ENCODE data around the gene ZNF280D.
"Not testable (repeated sequence)": the region's sequence is repeated elsewhere in the genome, so short reads cannot be mapped to it uniquely, and the experiment has no call there.

ZNF280D gene

DNA sequence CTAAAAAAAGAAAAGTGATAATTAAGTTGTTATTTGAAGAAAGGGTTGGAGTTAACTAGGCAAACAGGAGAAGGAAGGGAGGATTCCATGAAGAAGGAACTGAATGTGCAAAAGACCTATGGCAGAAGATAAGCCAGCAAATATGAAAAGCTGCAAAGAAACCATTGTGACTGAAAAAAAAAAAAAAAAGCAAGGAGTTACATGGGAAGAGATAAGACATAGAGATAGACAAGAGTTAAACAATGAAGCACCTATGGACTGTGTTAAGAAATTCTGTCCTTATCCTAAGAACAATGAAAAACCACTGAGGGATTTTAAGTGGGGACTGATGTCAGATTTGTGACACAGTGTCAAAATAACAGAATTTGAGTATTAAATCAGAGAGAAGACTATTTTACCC, 17.0 kb downstream of the ZNF280D start:
- Mint-ChIP-seq H3K9me3 (peaks cover 10% of the 10 kb centered on the region), H3K4me3 (no peak overlapping the region), H3K4me1 (ENCODE audit: low read depth) (peaks cover 15% of the 10 kb centered on the region), H3K27me3 (ENCODE audit: low read depth) (no peaks in the 10 kb centered on the region), H3K36me3 (ENCODE audit: low read depth) (peaks cover 5% of the 10 kb centered on the region), H3K27ac (no peak overlapping the region)

DNA sequence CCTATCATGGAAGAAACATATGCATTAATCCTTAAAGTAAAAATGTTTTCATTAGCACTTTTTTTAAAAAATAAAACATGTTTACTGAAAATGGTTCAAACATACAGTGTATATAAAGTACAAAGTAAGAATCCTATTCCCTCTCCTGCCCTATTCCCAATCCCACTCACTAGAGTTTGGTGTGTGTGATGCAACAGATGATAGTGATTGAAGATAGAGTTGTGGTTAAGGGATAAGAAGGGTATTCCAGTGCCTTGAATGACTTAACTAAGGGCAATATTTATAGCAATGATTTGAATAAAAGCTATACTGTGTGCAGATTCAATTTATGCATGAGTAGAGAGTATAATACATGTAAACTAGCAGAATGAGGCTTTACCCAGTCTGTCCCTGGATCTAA, 18.1 kb downstream of the ZNF280D start:
- H3K27ac Mint-ChIP-seq: no peak overlapping the region
- H3K4me1 Mint-ChIP-seq (ENCODE audit: low read depth): peaks cover 12% of the 10 kb centered on the region
- H3K9me3 Mint-ChIP-seq: peaks cover 7% of the 10 kb centered on the region
- H3K27me3 Mint-ChIP-seq (ENCODE audit: low read depth): no peaks in the 10 kb centered on the region
- H3K36me3 Mint-ChIP-seq (ENCODE audit: low read depth): peaks cover 1% of the 10 kb centered on the region
- no peak overlapping the region for H3K4me3 Mint-ChIP-seq

DNA sequence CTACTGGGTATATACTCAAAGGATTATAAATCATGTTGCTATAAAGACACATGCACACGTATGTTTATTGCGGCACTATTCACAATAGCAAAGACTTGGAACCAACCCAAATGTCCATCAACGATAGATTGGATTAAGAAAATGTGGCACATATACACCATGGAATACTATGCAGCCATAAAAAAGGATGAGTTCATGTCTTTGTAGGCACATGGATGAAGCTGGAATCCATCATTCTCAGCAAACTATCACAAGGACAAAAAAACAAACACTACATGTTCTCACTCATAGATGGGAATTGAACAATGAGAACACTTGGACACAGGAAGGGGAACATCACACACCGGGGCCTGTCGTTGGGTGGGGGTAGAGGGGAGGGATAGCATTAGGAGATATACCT, 23.8 kb downstream of the ZNF280D start:
- not testable (repeated sequence) for H3K27ac Mint-ChIP-seq; H3K4me1 Mint-ChIP-seq (ENCODE audit: low read depth); H3K27me3 Mint-ChIP-seq (ENCODE audit: low read depth); H3K9me3 Mint-ChIP-seq; H3K4me3 Mint-ChIP-seq; H3K36me3 Mint-ChIP-seq (ENCODE audit: low read depth)

DNA sequence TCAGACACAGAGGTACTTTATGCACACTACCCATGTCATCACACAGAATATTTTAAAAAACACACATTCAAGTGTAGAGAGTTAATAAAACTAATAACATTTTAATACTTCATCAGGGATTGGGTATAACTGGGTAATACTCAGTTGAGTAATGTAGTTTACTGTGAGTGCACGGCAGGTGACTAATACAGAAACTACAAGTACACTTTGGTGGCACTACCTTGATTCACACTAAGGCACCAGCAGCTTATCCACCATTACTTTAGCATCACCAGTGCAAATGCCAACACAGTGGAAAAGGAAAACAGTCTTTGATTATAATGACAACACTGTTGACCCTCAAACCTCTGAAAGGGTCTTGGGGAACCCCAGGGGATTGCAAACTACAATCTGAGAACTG, 33.6 kb downstream of the ZNF280D start:
- Mint-ChIP-seq H3K36me3 (ENCODE audit: low read depth) (peaks cover 33% of the 10 kb centered on the region), H3K27ac (no peak overlapping the region), H3K27me3 (ENCODE audit: low read depth) (no peaks in the 10 kb centered on the region), H3K9me3 (no peaks in the 10 kb centered on the region), H3K4me1 (ENCODE audit: low read depth) (peaks cover 2% of the 10 kb centered on the region), H3K4me3 (no peak overlapping the region)

DNA sequence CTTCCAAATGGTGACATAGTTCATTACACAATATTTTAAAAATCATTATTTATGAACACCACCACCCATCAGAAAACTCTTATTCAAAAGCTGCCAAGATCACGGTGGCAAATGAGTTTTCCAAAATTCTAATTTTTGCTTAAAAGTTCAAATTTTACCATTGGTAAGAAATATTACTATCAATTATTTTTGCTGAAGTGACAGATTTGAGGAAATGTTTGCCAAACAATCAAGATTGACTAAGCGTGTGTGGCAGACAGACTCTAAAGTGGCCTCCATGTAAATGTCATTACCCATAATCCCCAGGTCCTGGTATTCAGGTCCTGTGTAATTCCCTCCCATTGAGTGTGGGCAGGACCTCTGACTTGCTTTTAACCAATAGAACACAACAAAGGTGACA, 35.0 kb downstream of the ZNF280D start:
- no peaks in the 10 kb centered on the region for H3K9me3 Mint-ChIP-seq

DNA sequence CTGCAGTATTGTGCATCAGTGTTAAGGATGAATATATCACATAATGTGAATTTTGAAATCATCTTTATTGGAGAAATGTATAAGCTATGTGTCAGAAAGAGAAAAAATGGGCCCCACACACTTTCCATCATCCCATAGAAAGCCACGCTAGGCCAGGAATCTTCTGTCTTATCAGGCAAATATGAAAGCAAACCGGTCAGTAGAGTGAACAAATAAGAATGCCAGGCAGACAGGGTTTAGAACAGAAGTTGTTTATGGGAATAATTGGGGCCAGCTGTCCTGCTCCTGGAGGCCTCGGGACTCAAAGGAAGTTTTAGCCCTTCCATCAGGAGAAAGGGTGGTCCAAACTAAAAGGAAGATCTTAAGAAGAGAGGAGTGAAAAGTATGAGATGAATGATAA, 39.5 kb downstream of the ZNF280D start:
- no peak overlapping the region for H3K27ac Mint-ChIP-seq

More for the DNA sequence above, 35.0 kb downstream of the ZNF280D start:
- H3K36me3 Mint-ChIP-seq (ENCODE audit: low read depth): peaks cover 25% of the 10 kb centered on the region
- peaks cover 4% of the 10 kb centered on the region for H3K4me1 Mint-ChIP-seq (ENCODE audit: low read depth)
- no peak overlapping the region for H3K27ac Mint-ChIP-seq
- H3K27me3 Mint-ChIP-seq (ENCODE audit: low read depth): no peaks in the 10 kb centered on the region
- H3K4me3 Mint-ChIP-seq: no peak overlapping the region

DNA sequence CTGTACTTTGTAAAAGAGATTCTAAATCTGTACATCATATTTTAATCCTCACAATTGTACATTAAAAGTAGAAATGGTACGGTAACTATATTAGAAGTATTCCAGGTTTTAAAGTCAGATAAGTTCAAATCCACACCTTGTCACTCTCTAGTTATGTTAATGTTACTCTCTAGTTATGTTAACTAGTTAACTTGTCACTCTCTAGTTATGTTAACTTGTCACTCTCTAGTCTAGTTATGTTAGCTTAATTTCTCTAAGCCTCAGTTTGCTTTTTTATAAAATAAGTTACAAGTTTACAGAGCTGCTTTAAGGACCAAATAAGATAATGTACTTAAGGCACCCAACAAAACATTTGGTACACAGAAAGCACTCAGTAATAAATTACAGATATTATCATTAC, 42.6 kb downstream of the ZNF280D start:
- H3K4me1 Mint-ChIP-seq (ENCODE audit: low read depth): peaks cover 4% of the 10 kb centered on the region
- no peaks in the 10 kb centered on the region for H3K27me3 Mint-ChIP-seq (ENCODE audit: low read depth)
- no peak overlapping the region for H3K4me3 Mint-ChIP-seq
- H3K27ac Mint-ChIP-seq: no peak overlapping the region
- H3K36me3 Mint-ChIP-seq (ENCODE audit: low read depth): peaks cover 4% of the 10 kb centered on the region
- H3K9me3 Mint-ChIP-seq: no peaks in the 10 kb centered on the region

More for the DNA sequence above, 39.5 kb downstream of the ZNF280D start:
- Mint-ChIP-seq H3K36me3 (ENCODE audit: low read depth) (peaks cover 4% of the 10 kb centered on the region), H3K9me3 (no peaks in the 10 kb centered on the region), H3K4me3 (no peak overlapping the region), H3K4me1 (ENCODE audit: low read depth) (peaks cover 4% of the 10 kb centered on the region), H3K27me3 (ENCODE audit: low read depth) (no peaks in the 10 kb centered on the region)

DNA sequence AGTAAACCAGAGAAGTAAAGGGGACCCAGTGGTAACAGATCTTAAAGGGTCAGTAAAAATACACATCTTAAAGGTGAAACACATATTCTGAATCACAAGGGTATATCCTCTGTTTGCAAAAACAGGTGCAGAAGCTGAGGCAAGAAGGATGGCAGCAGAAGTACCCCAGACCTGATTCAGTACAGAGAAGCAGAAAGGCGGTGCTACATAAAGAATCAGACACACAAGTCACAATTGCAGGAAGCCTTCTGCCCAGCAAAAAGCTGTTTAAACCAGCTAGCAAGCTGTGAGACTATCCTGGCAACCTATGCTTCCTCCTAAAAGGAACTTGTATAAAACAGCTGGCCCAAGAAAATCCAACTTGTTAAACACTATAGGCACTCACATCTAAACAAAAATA, 49.4 kb downstream of the ZNF280D start:
- Mint-ChIP-seq H3K4me3 (no peak overlapping the region), H3K27ac (no peak overlapping the region), H3K36me3 (ENCODE audit: low read depth) (peaks cover 4% of the 10 kb centered on the region), H3K9me3 (no peaks in the 10 kb centered on the region), H3K27me3 (ENCODE audit: low read depth) (no peaks in the 10 kb centered on the region), H3K4me1 (ENCODE audit: low read depth) (no peaks in the 10 kb centered on the region)

DNA sequence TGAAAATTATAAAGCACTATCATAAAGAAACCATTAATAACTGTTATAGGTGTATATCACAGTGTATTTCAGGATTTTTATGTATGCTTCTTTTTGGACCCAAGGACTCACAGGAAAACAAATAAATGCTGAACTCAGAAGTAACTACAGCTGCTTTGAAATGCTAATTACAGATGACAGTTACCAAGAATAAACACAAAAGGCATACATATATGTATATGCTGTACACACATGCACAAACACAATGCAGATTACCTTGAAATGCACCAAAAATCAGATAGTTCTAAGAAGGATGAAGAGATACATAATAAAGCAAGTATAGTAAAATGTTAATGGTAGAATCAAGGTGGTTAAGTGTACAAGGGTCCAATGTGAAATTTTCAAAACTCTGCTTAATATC, 52.2 kb downstream of the ZNF280D start:
- H3K27ac Mint-ChIP-seq: no peak overlapping the region

DNA sequence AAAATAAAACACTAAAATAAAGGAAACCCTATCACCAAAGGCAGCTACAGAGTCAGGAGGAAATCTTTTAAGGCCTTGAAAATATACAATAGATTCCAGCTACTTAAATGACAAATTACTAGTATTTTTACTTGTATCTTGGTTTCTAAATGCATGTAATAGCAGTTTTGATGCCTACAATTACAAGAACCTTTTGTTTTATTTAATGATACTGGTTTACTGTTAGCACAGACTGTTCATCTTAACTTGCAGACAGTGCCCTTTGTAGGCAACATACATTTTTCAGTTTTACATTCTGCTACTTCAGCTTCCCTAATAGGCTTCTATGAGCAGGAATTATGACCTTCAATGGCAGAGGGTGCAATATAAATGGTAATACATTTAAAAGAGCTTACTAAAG, 54.1 kb downstream of the ZNF280D start:
- no peak overlapping the region for H3K4me3 Mint-ChIP-seq
- H3K36me3 Mint-ChIP-seq (ENCODE audit: low read depth): peaks cover 22% of the 10 kb centered on the region
- H3K27ac Mint-ChIP-seq: no peak overlapping the region
- no peaks in the 10 kb centered on the region for H3K9me3 Mint-ChIP-seq
- no peaks in the 10 kb centered on the region for H3K4me1 Mint-ChIP-seq (ENCODE audit: low read depth)
- H3K27me3 Mint-ChIP-seq (ENCODE audit: low read depth): no peaks in the 10 kb centered on the region

More for the DNA sequence above, 52.2 kb downstream of the ZNF280D start:
- H3K27me3 Mint-ChIP-seq (ENCODE audit: low read depth): no peaks in the 10 kb centered on the region
- H3K4me1 Mint-ChIP-seq (ENCODE audit: low read depth): no peaks in the 10 kb centered on the region
- peaks cover 11% of the 10 kb centered on the region for H3K36me3 Mint-ChIP-seq (ENCODE audit: low read depth)
- no peak overlapping the region for H3K4me3 Mint-ChIP-seq
- no peaks in the 10 kb centered on the region for H3K9me3 Mint-ChIP-seq

DNA sequence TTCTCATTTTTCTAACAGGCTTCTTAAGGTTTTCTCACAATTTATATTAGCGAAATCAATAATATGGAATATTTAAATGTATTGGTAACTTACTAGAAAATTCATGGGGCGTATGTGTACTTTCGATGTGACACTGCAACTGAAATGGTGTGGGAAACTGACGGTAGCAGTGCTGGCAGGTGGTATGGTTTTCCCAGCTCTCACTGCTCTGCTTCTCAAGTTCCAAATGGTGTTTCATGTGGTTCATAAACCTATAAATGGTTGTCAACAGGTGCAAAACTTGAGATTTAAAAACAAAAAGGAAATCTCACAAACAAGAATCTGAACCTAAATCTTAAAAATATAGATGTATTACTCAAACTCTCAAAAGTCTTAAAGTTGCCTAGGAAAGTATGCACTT, 54.7 kb downstream of the ZNF280D start:
- no peaks in the 10 kb centered on the region for H3K4me1 Mint-ChIP-seq (ENCODE audit: low read depth)
- no peaks in the 10 kb centered on the region for H3K9me3 Mint-ChIP-seq
- H3K27me3 Mint-ChIP-seq (ENCODE audit: low read depth): no peaks in the 10 kb centered on the region
- H3K27ac Mint-ChIP-seq: no peak overlapping the region
- H3K36me3 Mint-ChIP-seq (ENCODE audit: low read depth): peaks cover 22% of the 10 kb centered on the region
- no peak overlapping the region for H3K4me3 Mint-ChIP-seq

DNA sequence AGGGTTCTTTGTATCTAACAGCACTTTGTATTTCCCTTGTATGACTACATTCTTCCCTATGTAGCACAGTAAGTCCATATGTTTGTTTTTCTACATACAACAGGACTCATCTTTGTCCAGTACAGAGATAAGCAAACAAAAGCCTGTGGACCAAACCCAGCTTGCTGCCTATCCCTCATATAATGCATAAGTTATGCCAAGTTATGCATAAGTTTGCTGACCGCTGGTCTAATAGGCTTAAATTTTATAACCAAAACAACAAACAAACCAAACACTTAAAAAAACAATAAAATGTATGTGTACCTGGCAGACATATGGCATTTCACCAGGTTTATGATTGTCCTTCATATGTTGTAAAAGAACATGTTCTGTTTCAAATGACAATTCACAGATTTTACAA, 56.0 kb downstream of the ZNF280D start:
- no peaks in the 10 kb centered on the region for H3K4me1 Mint-ChIP-seq (ENCODE audit: low read depth)
- no peaks in the 10 kb centered on the region for H3K9me3 Mint-ChIP-seq
- H3K27ac Mint-ChIP-seq: no peak overlapping the region
- H3K36me3 Mint-ChIP-seq (ENCODE audit: low read depth): peaks cover 26% of the 10 kb centered on the region
- no peak overlapping the region for H3K4me3 Mint-ChIP-seq
- H3K27me3 Mint-ChIP-seq (ENCODE audit: low read depth): no peaks in the 10 kb centered on the region

DNA sequence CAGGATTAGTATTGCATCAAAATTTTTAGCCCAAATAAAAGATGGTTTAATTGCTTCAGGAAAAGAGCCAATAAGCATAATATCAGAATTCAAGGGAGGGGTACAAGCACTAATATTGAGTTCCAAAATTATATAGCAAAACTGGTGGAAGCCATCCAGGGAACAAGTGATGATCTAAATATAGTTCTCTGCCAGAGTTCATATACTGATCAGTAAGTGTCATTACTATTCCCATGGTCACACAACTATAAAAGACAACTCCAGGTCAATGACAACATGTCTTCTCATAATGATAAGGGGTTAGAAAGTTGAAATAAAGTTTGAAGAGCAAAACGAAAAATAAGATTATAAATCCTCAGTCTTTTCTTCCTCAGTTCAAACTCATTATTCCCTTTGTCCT, 57.4 kb downstream of the ZNF280D start:
- no peak overlapping the region for H3K4me3 Mint-ChIP-seq
- H3K27ac Mint-ChIP-seq: no peak overlapping the region
- no peaks in the 10 kb centered on the region for H3K9me3 Mint-ChIP-seq
- no peaks in the 10 kb centered on the region for H3K4me1 Mint-ChIP-seq (ENCODE audit: low read depth)
- H3K27me3 Mint-ChIP-seq (ENCODE audit: low read depth): no peaks in the 10 kb centered on the region
- peaks cover 31% of the 10 kb centered on the region for H3K36me3 Mint-ChIP-seq (ENCODE audit: low read depth)

DNA sequence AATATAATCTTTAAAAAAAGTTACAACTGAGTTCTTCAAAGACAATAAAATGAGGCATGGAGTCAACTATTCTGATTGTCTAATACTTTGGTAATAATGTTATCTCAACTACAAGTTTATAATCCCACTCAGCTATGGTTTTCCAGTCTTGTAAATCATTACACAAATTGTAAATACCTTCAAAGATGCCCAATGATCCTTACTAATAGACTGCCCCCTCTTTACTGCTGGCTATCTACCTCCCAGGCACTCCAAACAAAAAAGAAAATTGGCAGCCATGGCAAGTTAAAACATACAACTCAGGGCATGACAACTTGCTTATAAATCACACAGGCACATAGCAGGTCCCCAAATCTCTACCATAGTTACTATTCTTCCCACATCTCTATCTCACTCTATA, 58.5 kb downstream of the ZNF280D start:
- no peak overlapping the region for H3K27ac Mint-ChIP-seq
- no peaks in the 10 kb centered on the region for H3K27me3 Mint-ChIP-seq (ENCODE audit: low read depth)
- H3K36me3 Mint-ChIP-seq (ENCODE audit: low read depth): peaks cover 31% of the 10 kb centered on the region
- no peaks in the 10 kb centered on the region for H3K9me3 Mint-ChIP-seq
- H3K4me3 Mint-ChIP-seq: no peak overlapping the region
- H3K4me1 Mint-ChIP-seq (ENCODE audit: low read depth): no peaks in the 10 kb centered on the region

DNA sequence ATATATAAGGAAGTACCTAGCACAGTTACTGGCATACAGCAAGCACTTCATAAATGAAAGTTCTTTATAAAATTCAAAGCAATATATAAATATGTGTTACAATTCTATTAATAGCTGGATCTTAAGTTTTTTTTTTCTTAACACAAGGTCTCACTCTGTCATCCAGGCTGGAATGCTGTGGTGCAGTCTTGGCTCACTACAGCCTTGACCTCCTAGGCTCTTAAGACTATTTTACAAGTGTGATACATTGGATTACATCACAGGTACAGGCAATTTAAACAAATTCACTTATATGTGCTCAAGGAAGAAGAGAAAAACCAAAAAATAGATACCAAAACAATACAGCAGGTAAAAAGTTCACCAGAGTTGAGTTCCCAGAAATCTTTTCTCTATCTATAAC, 60.6 kb downstream of the ZNF280D start:
- no peaks in the 10 kb centered on the region for H3K27me3 Mint-ChIP-seq (ENCODE audit: low read depth)
- no peaks in the 10 kb centered on the region for H3K9me3 Mint-ChIP-seq
- H3K4me3 Mint-ChIP-seq: no peak overlapping the region
- no peaks in the 10 kb centered on the region for H3K4me1 Mint-ChIP-seq (ENCODE audit: low read depth)
- no peak overlapping the region for H3K27ac Mint-ChIP-seq
- peaks cover 34% of the 10 kb centered on the region for H3K36me3 Mint-ChIP-seq (ENCODE audit: low read depth)

DNA sequence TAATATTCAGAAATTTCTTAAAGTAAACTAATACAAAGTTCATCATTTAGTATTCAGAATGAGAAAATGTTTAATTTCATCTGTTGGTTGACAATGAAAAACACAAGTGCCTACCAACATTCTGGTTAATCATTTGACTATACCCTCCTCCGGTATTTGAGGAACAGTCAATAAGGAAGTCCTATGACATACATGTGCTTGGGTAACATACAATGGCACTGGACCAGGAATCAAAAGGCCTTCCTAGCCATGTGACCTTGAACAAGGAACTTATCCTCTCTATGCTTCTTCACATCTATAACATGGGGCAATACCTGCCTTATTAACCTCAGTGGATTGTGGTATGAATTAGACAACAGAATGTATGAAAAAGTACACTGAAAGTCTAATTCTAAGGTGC, 65.8 kb downstream of the ZNF280D start:
- no peaks in the 10 kb centered on the region for H3K4me1 Mint-ChIP-seq (ENCODE audit: low read depth)
- peaks cover 35% of the 10 kb centered on the region for H3K36me3 Mint-ChIP-seq (ENCODE audit: low read depth)
- H3K4me3 Mint-ChIP-seq: no peak overlapping the region
- no peaks in the 10 kb centered on the region for H3K27me3 Mint-ChIP-seq (ENCODE audit: low read depth)
- H3K9me3 Mint-ChIP-seq: no peaks in the 10 kb centered on the region
- no peak overlapping the region for H3K27ac Mint-ChIP-seq
